GM15510 (cell line): ENCODE data around the gene TAC3.

Source experiments
- POLR2A ChIP-seq: IDR thresholded peaks from 3 replicates; pipeline ENCODE4 v1.6.1; 2011; ENCODE audit warnings: borderline replicate concordance; ENCODE audit not compliant: insufficient read length; ENCODE audit errors: extremely low read depth

TAC3 gene

GRCh38 chr12:56978397-56979138 is 37.8 kb downstream of the TAC3 start:
- no peak for TF ChIP-seq POLR2A
